ENCODE measurements around the gene TOP3A. TPM values are rescaled to one million over a fixed set of nuclear protein-coding genes. Genes with fewer than 3 reads are reported as not detected.

Gene TOP3A
- total RNA-seq, 2 experiments from 2014 or later, result 21.5 to 24.8 TPM

- H3K4me1 Mint-ChIP-seq (ENCODE audit: low read depth), result peaks cover 21% of the 10 kb centered on the region
- CTCF ChIA-PET, result no interaction called here
Observed at GRCh38 chr17:18231164-18231563, 83.6 kb downstream of the TOP3A start.

GRCh38 chr17:18230288-18231141, 84.3 kb downstream of the TOP3A start:
- TF ChIP-seq CTCF (IDR thresholded peaks at IDR 0.05), result no peak
- Mint-ChIP-seq H3K27me3 (no peaks in the 10 kb centered on the region), H3K4me3 (no peak overlapping the region), H3K9me3 (no peaks in the 10 kb centered on the region), H3K36me3 (ENCODE audit: low read depth) (peaks cover 14% of the 10 kb centered on the region), H3K27ac (no peak overlapping the region), H3K4me1 (ENCODE audit: low read depth) (peaks cover 25% of the 10 kb centered on the region)
- Histone ChIP-seq H3K27me3 (ENCODE audit: control insufficient read depth in 1 of 2, insufficient read depth in 2 of 2, low read length in 2 of 2) (no peaks in the 10 kb centered on the region), H3K9me3 (ENCODE audit: control insufficient read depth in 1 of 2, insufficient read depth in 1 of 2, low read length in 2 of 2) (no peaks in the 10 kb centered on the region), H3K4me1 (ENCODE audit: insufficient read depth, low read length) (peaks cover 37% of the 10 kb centered on the region), H3K27ac (ENCODE audit: low read depth in 1 of 2, low read length in 2 of 2) (no peak overlapping the region), H3K4me3 (ENCODE audit: low read length) (no peak overlapping the region), H3K36me3 (ENCODE audit: insufficient read depth, low read length) (peaks cover 30% of the 10 kb centered on the region)
- intact Hi-C loops (cut with DNase I, micrococcal nuclease), result no loop called here
- POLR2A ChIA-PET, result no interaction called here
- DNase-seq, result no peak
- CTCF ChIA-PET, result no interaction called here
- no peak for ATAC-seq (ENCODE audit: poor library complexity)

More at GRCh38 chr17:18231164-18231563, 83.6 kb downstream of the TOP3A start:
- POLR2A ChIA-PET, result no interaction called here
- peaks cover 32% of the 10 kb centered on the region for H3K4me1 ChIP-seq (ENCODE audit: insufficient read depth, low read length)
- Mint-ChIP-seq H3K27ac (no peak overlapping the region), H3K4me3 (no peak overlapping the region), H3K36me3 (ENCODE audit: low read depth) (peaks cover 19% of the 10 kb centered on the region), H3K9me3 (no peaks in the 10 kb centered on the region), H3K27me3 (no peaks in the 10 kb centered on the region)
- no peaks in the 10 kb centered on the region for H3K27me3 ChIP-seq (ENCODE audit: control insufficient read depth in 1 of 2, insufficient read depth in 2 of 2, low read length in 2 of 2)
- ATAC-seq (ENCODE audit: poor library complexity) (no peak), DNase-seq (no peak)
- no peak overlapping the region for H3K4me3 ChIP-seq (ENCODE audit: low read length)
- no peaks in the 10 kb centered on the region for H3K9me3 ChIP-seq (ENCODE audit: control insufficient read depth in 1 of 2, insufficient read depth in 1 of 2, low read length in 2 of 2)
- intact Hi-C loops (cut with DNase I, micrococcal nuclease), result no loop called here
- no peak overlapping the region for H3K27ac ChIP-seq (ENCODE audit: low read depth in 1 of 2, low read length in 2 of 2)
- TF ChIP-seq CTCF (IDR thresholded peaks at IDR 0.05), result no peak
- H3K36me3 ChIP-seq (ENCODE audit: insufficient read depth, low read length), result peaks cover 36% of the 10 kb centered on the region

- Mint-ChIP-seq H3K9me3 (no peaks in the 10 kb centered on the region), H3K27me3 (no peaks in the 10 kb centered on the region), H3K27ac (no peak overlapping the region), H3K4me1 (ENCODE audit: low read depth) (peaks cover 25% of the 10 kb centered on the region), H3K4me3 (no peak overlapping the region), H3K36me3 (ENCODE audit: low read depth) (peaks cover 6% of the 10 kb centered on the region)
- no peak for TF ChIP-seq CTCF (IDR thresholded peaks at IDR 0.05)
- Histone ChIP-seq H3K4me3 (ENCODE audit: low read length) (no peak overlapping the region), H3K27ac (ENCODE audit: low read depth in 1 of 2, low read length in 2 of 2) (no peak overlapping the region), H3K4me1 (ENCODE audit: insufficient read depth, low read length) (peaks cover 41% of the 10 kb centered on the region), H3K27me3 (ENCODE audit: control insufficient read depth in 1 of 2, insufficient read depth in 2 of 2, low read length in 2 of 2) (no peaks in the 10 kb centered on the region), H3K9me3 (ENCODE audit: control insufficient read depth in 1 of 2, insufficient read depth in 1 of 2, low read length in 2 of 2) (no peaks in the 10 kb centered on the region), H3K36me3 (ENCODE audit: insufficient read depth, low read length) (peaks cover 22% of the 10 kb centered on the region)
- POLR2A ChIA-PET, result no interaction called here
- ATAC-seq (ENCODE audit: poor library complexity), result no peak
- DNase-seq, result no peak
- intact Hi-C loops (cut with DNase I, micrococcal nuclease), result no loop called here
- CTCF ChIA-PET, result no interaction called here
Observed at GRCh38 chr17:18229771-18230170, 85.0 kb downstream of the TOP3A start.
